AG09319 (cell line): Measurements from ENCODE around the gene CYP27B1.

Experiments used
- DNase-seq: peaks from one replicate; pipeline ENCODE4 v3.0.0-alpha.2; 2010; ENCODE audit warnings: low read depth; ENCODE audit errors: extremely low read depth
- TF ChIP-seq, protein P1 (sequence below): IDR thresholded peaks from 2 replicates; pipeline ENCODE4 v1.5.1; 2011; ENCODE audit warnings: low read depth, mild to moderate bottlenecking, inconsistent platforms, low read length, moderate library complexity

CYP27B1 gene

DNA sequence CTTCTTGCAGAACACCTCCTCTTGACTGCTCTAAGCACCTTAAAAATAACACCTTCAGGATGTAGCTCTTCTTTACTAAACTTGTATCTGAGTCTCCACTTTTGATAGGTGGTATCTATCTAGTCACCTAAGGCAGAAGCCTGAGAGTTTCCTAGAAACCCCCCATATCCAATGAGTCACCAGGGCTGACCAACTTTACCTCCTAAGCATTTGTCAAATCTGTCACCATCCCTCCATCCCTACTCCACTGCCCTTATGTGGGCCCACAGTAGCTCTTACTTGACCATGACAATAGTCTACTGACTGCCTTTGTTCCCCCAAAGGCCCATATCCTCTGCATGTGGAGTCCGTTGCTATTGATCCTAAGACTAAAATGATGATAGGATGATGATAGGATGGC is 35.7 kb upstream of the CYP27B1 start:
- TF ChIP-seq, protein P1, sequence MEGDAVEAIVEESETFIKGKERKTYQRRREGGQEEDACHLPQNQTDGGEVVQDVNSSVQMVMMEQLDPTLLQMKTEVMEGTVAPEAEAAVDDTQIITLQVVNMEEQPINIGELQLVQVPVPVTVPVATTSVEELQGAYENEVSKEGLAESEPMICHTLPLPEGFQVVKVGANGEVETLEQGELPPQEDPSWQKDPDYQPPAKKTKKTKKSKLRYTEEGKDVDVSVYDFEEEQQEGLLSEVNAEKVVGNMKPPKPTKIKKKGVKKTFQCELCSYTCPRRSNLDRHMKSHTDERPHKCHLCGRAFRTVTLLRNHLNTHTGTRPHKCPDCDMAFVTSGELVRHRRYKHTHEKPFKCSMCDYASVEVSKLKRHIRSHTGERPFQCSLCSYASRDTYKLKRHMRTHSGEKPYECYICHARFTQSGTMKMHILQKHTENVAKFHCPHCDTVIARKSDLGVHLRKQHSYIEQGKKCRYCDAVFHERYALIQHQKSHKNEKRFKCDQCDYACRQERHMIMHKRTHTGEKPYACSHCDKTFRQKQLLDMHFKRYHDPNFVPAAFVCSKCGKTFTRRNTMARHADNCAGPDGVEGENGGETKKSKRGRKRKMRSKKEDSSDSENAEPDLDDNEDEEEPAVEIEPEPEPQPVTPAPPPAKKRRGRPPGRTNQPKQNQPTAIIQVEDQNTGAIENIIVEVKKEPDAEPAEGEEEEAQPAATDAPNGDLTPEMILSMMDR: no peak
- DNase-seq: no peak

DNA sequence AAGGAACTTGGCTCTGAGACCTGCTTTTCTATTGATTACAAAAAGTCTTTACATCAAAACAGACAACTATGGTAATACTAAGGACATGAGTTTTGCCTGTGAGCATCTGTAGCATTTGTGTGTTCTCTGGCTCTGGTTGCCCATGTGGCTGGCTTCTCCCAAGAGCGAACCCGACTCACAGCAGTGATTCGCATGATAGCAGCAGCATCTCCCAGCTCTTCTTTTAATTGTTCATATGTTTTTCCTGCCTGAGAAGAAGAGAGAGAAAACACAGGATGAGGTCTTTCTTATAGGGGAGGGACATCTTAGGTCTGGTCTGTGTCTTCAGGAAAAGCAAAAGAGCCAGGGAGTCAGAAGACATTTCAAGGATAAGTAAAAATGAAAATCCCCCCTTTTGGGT is 34.1 kb upstream of the CYP27B1 start:
- DNase-seq: no peak
- TF ChIP-seq, protein P1: no peak

DNA sequence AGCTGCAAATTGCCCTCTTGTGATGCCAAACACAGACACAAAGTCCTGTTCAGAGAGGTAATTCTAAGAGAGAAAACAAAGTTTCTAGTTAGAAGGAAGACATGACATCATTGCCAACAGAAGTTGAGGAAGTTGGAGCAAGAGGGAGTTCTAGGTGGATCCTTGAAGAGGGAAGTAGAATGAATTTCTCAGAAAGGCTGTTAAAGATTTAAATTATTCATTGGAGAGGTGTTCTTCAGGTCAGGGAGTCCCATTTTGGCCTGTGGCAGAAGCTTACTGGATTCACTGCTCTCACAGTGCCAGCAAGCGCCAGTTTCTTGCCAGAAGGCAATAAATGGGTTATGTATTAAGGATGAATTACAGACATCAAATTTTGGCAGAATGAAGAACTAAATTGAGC is 31.1 kb upstream of the CYP27B1 start:
- TF ChIP-seq, protein P1: no peak

DNA sequence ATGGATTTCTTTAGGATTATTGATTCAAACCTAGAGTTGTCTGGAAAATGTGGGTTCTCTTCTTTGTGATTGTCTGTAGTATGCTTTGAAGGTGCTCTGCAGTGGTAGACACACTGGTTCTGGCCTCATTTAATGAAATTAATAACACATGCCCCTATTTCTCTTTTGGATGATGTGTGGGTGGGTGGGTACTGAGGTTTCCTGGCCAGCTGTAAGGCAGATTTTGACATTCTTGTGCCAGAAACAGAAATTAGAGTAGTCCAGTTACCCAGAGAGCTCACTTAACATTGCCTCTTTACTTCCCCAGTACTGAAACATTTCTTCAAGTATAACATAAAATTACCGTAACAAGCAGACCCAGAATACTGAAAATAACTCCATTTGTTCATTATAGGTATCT is 30.1 kb upstream of the CYP27B1 start:
- no peak for DNase-seq
- TF ChIP-seq, protein P1: no peak

More for the DNA sequence above, 31.1 kb upstream of the CYP27B1 start:
- DNase-seq: no peak

DNA sequence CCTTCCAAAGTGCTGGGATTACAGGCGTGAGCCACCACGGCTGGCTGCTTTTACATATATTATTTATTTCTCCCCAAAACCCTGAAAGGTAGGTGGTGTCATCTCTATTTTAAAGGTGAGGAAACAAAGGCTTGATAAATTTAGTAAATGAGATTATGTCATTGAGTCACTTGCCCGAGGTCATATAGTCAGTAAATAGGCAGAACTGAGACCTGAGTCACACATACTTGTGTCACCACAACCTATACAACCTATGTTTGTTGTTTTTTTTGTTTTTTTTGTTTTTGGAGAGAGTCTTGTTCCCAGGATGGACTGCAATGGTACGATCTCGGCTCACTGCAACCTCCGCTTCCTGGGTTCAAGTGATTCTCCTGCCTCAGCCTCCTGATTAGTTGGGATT is 28.5 kb upstream of the CYP27B1 start:
- TF ChIP-seq, protein P1: no peak
- DNase-seq: no peak

DNA sequence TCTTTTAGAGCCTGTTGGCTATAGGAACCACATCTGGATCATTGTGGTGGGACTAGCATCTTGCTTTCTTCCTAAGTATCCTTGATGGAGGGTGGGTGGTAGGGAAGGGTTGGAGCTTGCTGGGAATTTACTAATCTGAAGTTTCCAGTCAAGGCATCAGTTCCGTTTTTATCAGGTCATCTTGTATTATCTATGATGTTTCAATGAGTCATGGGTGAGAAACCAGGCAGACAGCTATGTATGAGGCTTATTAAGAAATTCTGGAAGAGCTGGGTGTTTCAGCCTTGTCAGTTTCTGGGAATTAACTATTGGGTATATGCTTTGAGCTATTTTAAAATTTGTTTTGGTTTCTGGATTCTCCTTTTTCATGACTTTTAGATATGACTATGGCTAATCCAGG is 27.0 kb upstream of the CYP27B1 start:
- TF ChIP-seq, protein P1: no peak
- DNase-seq: no peak

DNA sequence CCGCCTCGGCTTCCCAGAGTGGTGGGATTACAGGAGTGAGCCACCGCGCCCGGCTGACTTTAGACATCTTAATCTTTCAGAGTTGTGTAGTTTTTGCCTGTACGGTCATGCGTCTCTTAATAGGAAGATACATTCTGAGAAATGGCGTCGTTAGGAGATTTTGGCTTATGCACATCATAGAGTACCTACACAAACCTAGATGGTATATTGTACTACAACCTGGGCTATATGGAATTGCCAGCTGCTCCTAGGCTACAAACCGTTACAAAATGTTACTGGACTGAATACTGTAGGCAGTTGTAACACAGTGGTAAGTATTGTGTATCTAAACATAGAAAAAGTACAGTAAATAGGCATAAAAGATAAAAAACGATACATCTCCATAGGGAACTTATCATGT is 17.0 kb upstream of the CYP27B1 start:
- TF ChIP-seq, protein P1: no peak
- DNase-seq: no peak
